GM12892 (cell line): ENCODE data around the gene CHST13.

Source experiments
- POLR2A ChIP-seq: IDR thresholded peaks from 2 replicates; pipeline ENCODE4 v1.6.1; 2011; ENCODE audit warnings: low read depth, low read length, control low read depth
- POLR2AphosphoS5 ChIP-seq: IDR thresholded peaks from 2 replicates; pipeline ENCODE4 v1.6.1; 2011; ENCODE audit warnings: low read depth, low read length, control low read depth
- TAF1 ChIP-seq: IDR thresholded peaks from 2 replicates; pipeline ENCODE4 v1.6.1; 2011; ENCODE audit warnings: low read depth, mild to moderate bottlenecking, control low read depth, low read length, borderline replicate concordance

GRCh38 chr3:126531051-126531330, 7.0 kb downstream of the CHST13 start:
- no peak for TF ChIP-seq TAF1
- no peak for TF ChIP-seq POLR2A
- no peak for TF ChIP-seq POLR2AphosphoS5
